Testis (tissue), 3 donors: ENCODE measurements around the gene UNC80. TPM values are rescaled to one million over a fixed set of nuclear protein-coding genes. Genes with fewer than 3 reads are reported as not detected.
A peak's percentile ranks its signal among the peaks of the same experiment; 100 is the strongest.

Experiments
- DNase-seq: peaks from one replicate; pipeline ENCODE4 v3.0.0-alpha.2; 2019
- H3K27ac ChIP-seq, 2 donors: fragments of 200-600 bp; sonication (generic); one replicate each; pipeline ENCODE4 v1.5.1; 2019
- H3K27me3 ChIP-seq: fragments of 200-600 bp; sonication (generic); one replicate; pipeline ENCODE4 v1.5.1; 2019
- H3K36me3 ChIP-seq: fragments of 200-600 bp; sonication (generic); one replicate; pipeline ENCODE4 v1.5.1; 2017; ENCODE audit warnings: low read depth; ENCODE audit errors: missing control alignments
- H3K4me1 ChIP-seq: fragments of 200-600 bp; sonication (generic); one replicate; pipeline ENCODE4 v1.5.1; 2019
- H3K4me3 ChIP-seq, 2 donors: fragments of 200-600 bp; sonication (generic); one replicate each; pipeline ENCODE4 v1.5.1; 2017 to 2019
- H3K9me3 ChIP-seq: fragments of 200-600 bp; sonication (generic); one replicate; pipeline ENCODE4 v1.5.1; 2017
- CTCF ChIP-seq, 3 experiments: fragments of 450-650 bp in 2 of 3; fragments of 200-600 bp in 1 of 3; sonication (generic) in 1 of 3; IDR thresholded peaks; one replicate each; pipeline ENCODE4 v1.5.1; 2016 to 2019; ENCODE audit warnings: antibody characterized with exemption in 3 of 3, mild to moderate bottlenecking in 2 of 3, moderate library complexity in 1 of 3
- POLR2A ChIP-seq: fragments of 450-650 bp; IDR thresholded peaks from one replicate; pipeline ENCODE4 v1.6.1; 2017; ENCODE audit warnings: antibody characterized with exemption, mild to moderate bottlenecking, moderate library complexity
- WGBS, 2 donors: methylation state at CpG; one replicate each; pipeline ENCODE4 v1.1.5; 2018; 5-methylcytosine and 5-hydroxymethylcytosine counted together
- intact Hi-C: fragments of 100-400 bp; cut with DNase I; formaldehyde crosslinking; loops from one replicate; pipeline ENCODE4 v1.15.1; 2023; ENCODE audit warnings: low total_unique reads
- polyA plus RNA-seq: library from polyadenylated mRNA; stranded (reverse); fragments of 350-450 nt; fragmentation: Illumina TruSeq; extraction: RNeasy Lipid Tissue Mini Kit (QIAGEN cat#74804); gene quantifications from one replicate; pipeline ENCODE4 v1.2.3, GENCODE V29; 2014; ENCODE audit warnings: low read depth, low replicate concordance; ENCODE audit not compliant: insufficient read depth
- total RNA-seq, 2 donors: library from RNA; depleted of rRNA; stranded (reverse); fragments of >200 nt; gene quantifications; one replicate each; pipeline ENCODE4 v1.2.3, GENCODE V29; 2016

UNC80 gene
- total and polyA plus RNA-seq, 3 donors from 2014 or later: 8.2 to 46.1 (median 34.8) TPM

DNA sequence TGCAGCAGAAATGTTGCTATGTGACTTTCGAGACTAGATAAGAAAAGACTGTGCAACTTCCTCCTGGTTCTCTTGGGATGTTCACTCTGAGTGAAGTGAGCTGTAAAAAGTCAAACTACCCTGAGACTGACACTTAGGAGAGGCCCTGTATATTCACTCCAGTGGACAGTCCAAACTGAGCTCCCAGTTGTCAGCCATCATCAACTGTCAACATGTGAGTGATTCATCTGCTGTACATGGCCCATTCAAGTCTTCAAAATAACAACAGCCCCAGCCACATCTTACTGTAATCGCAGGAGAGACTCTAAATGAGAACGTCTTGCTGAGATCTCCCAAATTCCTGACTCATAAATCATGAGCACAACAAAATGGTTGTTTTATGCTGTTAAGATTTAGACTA lies 8.5 kb upstream of the UNC80 start:
- TF ChIP-seq CTCF (IDR thresholded peaks at IDR 0.05): no peak
- no peak for TF ChIP-seq POLR2A
- H3K36me3 ChIP-seq: no peaks in the 10 kb centered on the region
- intact Hi-C loops: no loop called here
- DNase-seq: no peak
- no peak overlapping the region for H3K27ac ChIP-seq
- no peaks in the 10 kb centered on the region for H3K9me3 ChIP-seq
- H3K4me3 ChIP-seq: no peak overlapping the region
- no peaks in the 10 kb centered on the region for H3K4me1 ChIP-seq
- H3K27me3 ChIP-seq: no peaks in the 10 kb centered on the region
- 49 to 59% methylated on average over 3 of the region's 3 CpGs for WGBS, 2 donors

DNA sequence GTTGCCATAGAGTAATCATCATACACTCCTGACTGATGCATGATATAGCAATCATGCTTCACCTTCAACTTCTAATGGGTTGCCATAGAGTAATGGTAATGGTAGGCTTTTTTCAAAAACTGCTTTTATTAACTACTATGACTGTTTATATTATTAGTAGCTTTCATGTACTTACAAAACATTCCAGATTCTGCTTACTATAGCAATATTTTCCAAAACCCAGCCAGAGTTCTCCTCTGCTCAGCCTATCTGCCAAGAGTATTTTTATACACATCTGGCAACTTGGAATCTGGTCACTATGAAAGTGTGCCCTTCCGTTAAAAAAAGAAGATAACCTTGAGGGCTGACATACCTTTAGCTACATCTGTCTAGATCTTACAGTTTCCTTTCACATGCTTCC lies 5.0 kb upstream of the UNC80 start:
- intact Hi-C loops: no loop called here
- Histone ChIP-seq H3K4me3 (no peak overlapping the region), H3K36me3 (no peaks in the 10 kb centered on the region), H3K27me3 (no peaks in the 10 kb centered on the region), H3K9me3 (no peaks in the 10 kb centered on the region), H3K27ac (no peak overlapping the region), H3K4me1 (peaks cover 5% of the 10 kb centered on the region)
- TF ChIP-seq CTCF (IDR thresholded peaks at IDR 0.05): no peak
- no peak for TF ChIP-seq POLR2A
- WGBS, 2 donors: 44 to 54% methylated on average over 1 of the region's 1 CpG
- DNase-seq: no peak

GRCh38 chr2:209767316-209767715 lies 4.3 kb upstream of the UNC80 start:
- no peak for DNase-seq
- intact Hi-C loops: no loop called here
- TF ChIP-seq POLR2A (no peak), CTCF (IDR thresholded peaks at IDR 0.05) (no peak)
- Histone ChIP-seq H3K4me3 (no peak overlapping the region), H3K9me3 (no peaks in the 10 kb centered on the region), H3K27me3 (no peaks in the 10 kb centered on the region), H3K4me1 (peaks cover 5% of the 10 kb centered on the region), H3K27ac (no peak overlapping the region), H3K36me3 (no peaks in the 10 kb centered on the region)
- 50 to 63% methylated on average over 2 of the region's 2 CpGs for WGBS, 2 donors

- DNase-seq: no peak
- Histone ChIP-seq H3K27me3 (no peaks in the 10 kb centered on the region), H3K36me3 (no peaks in the 10 kb centered on the region), H3K27ac (no peak overlapping the region), H3K4me1 (peaks cover 5% of the 10 kb centered on the region), H3K4me3 (no peak overlapping the region), H3K9me3 (no peaks in the 10 kb centered on the region)
- TF ChIP-seq CTCF (IDR thresholded peaks at IDR 0.05): no peak
- intact Hi-C loops: no loop called here
These were observed 3.1 kb upstream of the UNC80 start for GRCh38 chr2:209768557-209768956.

- Histone ChIP-seq H3K27ac (peak overlapping the region in 1 of 2 donors; percentile 64), H3K4me1 (peaks cover 5% of the 10 kb centered on the region), H3K27me3 (no peaks in the 10 kb centered on the region), H3K4me3 (peak overlapping the region; percentile 62 to 71), H3K9me3 (no peaks in the 10 kb centered on the region), H3K36me3 (no peaks in the 10 kb centered on the region)
- WGBS, 2 donors: 4 to 9% methylated on average over 8 of the region's 8 CpGs
- DNase-seq: peak; percentile 51
- TF ChIP-seq CTCF (IDR thresholded peaks at IDR 0.05) (no peak), POLR2A (no peak)
- intact Hi-C loops: no loop called here
These were observed 656 bp downstream of the UNC80 start for GRCh38 chr2:209772290-209772685.
